AG10803 (cell line): Measurements from ENCODE around the gene SCAPER.
A peak's percentile ranks its signal among the peaks of the same experiment; 100 is the strongest.

Source experiments
- DNase-seq: peaks from one replicate; pipeline ENCODE4 v3.0.0; 2010; ENCODE audit warnings: low read depth
- H3K4me3 ChIP-seq: 2 replicates; pipeline ENCODE4 v1.5.1; 2011; ENCODE audit warnings: mild to moderate bottlenecking, low read length, control low read depth
- TF ChIP-seq, protein P1 (sequence below): conservative IDR thresholded peaks from 2 replicates; pipeline ENCODE4 v1.5.1; 2011; ENCODE audit warnings: mild to moderate bottlenecking, low read length, control low read depth, inconsistent platforms

SCAPER gene

DNA sequence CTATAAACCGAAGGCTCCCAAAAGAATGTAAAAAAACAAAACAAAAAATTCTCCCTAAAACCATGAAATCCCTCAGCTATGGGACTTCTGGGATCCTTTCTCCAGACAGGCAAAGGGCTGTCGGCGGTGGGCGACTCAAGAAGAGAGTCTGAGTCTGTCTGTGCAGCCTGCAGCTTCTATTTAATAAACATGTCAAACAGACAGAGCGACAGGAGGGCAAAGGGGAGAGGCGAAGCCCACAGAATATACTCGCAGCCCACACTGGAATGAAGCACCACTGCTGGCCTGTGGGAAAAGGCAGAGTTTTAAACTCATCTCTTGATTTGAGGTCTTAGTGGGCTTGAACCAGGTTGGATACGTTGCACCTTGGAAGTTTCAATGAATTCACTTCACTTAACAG lies 528.3 kb downstream of the SCAPER start:
- DNase-seq, result no peak
- H3K4me3 ChIP-seq, result no peak overlapping the region
- TF ChIP-seq, protein P1, sequence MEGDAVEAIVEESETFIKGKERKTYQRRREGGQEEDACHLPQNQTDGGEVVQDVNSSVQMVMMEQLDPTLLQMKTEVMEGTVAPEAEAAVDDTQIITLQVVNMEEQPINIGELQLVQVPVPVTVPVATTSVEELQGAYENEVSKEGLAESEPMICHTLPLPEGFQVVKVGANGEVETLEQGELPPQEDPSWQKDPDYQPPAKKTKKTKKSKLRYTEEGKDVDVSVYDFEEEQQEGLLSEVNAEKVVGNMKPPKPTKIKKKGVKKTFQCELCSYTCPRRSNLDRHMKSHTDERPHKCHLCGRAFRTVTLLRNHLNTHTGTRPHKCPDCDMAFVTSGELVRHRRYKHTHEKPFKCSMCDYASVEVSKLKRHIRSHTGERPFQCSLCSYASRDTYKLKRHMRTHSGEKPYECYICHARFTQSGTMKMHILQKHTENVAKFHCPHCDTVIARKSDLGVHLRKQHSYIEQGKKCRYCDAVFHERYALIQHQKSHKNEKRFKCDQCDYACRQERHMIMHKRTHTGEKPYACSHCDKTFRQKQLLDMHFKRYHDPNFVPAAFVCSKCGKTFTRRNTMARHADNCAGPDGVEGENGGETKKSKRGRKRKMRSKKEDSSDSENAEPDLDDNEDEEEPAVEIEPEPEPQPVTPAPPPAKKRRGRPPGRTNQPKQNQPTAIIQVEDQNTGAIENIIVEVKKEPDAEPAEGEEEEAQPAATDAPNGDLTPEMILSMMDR, result no peak

DNA sequence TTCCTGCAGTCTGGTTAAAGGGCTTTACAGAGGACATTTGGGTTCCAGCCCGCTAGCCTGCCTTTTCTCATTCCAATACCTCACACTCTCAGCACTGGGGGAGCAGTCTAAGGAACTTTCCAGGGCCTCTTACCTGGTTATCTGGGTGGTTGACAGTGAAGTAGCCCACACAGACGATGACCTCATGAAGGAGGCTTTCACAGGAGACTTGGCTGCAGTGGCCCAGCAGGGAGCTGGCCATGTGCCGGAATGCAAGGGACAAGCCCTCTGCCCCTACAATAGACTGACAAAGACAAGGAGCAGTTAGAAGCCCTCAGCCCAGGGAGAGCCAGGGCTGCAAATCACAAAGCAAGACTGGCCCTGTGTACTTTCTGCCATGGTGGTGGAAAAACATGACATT lies 529.1 kb downstream of the SCAPER start:
- TF ChIP-seq, protein P1, result no peak
- DNase-seq, result no peak
- no peak overlapping the region for H3K4me3 ChIP-seq

DNA sequence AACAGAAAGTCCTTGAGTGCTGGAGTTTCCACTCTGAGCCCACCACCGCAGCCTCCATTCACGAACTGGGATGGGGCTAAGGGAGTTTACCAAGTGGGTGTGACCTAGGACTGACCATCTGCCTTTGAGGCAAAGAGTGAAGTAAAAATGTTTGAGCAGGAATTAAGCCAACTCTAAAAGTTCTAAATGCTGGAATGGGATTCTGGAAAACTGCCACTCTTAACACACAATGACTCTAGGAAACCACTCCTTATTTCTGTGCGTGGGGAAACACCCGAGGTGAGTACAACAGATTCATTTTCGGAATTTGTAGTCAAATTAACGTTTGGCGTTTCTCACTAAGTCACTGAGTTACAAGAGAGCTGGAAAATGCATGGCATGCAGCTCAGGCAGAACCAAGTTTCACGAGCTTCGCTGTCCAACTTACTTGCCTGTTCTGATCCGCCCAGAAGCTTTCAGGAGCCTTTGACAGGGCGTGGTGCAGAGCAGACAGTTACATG lies 537.0 kb downstream of the SCAPER start:
- TF ChIP-seq, protein P1, result no peak
- no peak overlapping the region for H3K4me3 ChIP-seq
- peak; percentile 55 for DNase-seq

DNA sequence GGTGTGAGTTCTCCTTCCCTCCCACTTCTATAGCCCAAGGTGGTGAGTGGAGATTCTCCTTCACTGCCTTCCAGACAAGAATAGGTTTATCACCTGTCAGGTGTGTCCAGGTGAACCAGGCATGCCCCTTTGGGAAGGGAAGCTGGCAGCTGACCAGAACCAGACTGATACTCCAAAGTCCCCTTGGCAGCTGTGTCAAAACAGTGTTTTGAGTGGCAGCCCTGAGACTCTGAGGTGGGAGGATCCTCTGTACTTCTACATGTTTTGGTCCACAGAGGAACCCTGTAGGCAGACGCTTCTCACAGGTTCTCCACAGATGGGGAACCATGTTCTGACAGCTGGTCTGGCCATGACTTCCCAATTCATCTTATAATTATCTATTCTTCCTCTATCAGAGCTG lies 538.4 kb downstream of the SCAPER start:
- DNase-seq, result no peak
- TF ChIP-seq, protein P1, result no peak
- no peak overlapping the region for H3K4me3 ChIP-seq

DNA sequence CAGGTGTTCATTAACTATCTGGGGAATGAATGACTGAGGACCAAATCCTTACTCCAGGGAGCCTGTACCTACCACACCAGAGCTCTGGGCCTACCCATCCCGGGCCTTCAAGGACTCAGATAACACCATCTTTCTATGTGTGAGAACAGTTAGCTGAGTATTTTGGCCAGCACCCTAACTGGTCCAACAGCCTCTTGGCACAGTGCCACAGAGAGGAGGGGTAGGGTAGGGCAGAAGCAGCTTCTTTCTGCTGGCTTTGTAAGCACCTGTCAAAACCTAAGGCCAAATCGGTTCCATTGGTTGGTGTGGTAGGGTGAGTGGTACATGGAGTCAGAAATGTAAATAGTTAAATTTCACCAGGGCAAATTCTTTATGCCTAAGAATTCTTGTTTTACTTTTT lies 541.9 kb downstream of the SCAPER start:
- no peak for DNase-seq
- TF ChIP-seq, protein P1, result no peak
- no peak overlapping the region for H3K4me3 ChIP-seq

DNA sequence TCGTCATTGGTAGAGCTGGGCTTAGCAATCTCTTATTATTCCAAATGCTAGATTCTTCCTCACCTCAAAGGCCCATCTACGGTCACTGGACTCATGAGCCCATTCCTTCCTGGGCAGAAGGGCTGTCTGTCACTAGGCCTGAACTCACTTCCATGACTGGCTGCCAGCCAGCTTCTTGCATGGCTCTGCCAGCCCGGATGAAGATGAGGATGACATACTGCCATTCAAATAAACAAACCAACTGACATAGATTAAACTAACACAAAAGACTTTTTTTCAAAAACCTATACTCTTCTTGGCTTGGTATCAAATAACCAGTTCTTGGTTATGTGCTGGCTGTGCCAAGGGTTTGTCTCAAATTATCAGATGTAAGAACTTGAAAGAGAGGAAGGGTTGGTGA lies 544.7 kb downstream of the SCAPER start:
- TF ChIP-seq, protein P1, result no peak
- H3K4me3 ChIP-seq, result no peak overlapping the region
- no peak for DNase-seq

DNA sequence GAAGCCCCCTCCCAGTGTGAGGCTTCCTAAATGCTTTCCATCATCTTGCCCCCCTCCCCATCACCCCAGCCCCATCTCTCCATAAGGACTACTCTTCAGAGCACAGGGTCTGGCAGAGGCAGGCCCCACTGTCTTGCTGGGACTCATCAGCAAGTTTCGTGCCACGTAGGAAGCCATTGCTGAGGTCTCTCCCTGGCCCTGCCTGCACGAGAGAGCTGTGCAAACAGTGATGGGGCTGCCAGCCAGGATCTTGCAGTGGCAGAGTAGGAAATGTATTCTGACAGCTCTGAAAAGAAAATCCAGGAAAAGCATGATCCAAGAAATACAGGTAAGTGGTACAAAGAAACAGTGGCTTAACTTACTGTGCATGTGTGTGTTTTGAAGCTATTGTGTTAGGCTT lies 546.0 kb downstream of the SCAPER start:
- TF ChIP-seq, protein P1, result no peak

More for the DNA sequence above, 546.0 kb downstream of the SCAPER start:
- DNase-seq, result no peak
- H3K4me3 ChIP-seq, result no peak overlapping the region
